ENCODE results near the gene KLC4. TPM values are rescaled to one million over a fixed set of nuclear protein-coding genes. Genes with fewer than 3 reads are reported as not detected.

Gene KLC4
- total RNA-seq, 1 donor from 2014 or later, result 36.1 TPM

DNA sequence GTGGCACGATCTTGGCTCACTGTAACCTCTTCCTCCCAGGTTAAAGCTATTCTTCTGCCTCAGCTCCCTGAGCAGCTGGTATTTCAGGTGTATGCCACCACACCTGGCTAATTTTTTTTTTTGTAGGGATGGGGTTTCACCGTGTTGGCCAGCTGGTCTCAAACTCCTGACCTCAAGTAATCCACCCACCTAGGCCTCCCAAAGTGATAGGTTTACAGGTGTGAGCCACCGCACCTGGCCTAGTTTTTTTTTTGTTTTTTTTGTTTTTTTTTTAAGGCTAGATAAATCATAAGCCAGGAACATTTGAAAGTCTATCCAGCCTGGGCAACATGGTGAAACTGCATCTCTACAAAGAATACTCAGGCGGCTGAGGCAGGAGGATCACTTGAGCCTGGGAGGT lies 27.1 kb upstream of the KLC4 start:
- Histone ChIP-seq H3K36me3 (peaks cover 47% of the 10 kb centered on the region), H3K27ac (replicated peaks) (no peak overlapping the region), H3K27me3 (ENCODE audit: low read depth) (no peaks in the 10 kb centered on the region), H3K4me3 (no peak overlapping the region), H3K9me3 (replicated peaks) (no peaks in the 10 kb centered on the region), H3K4me1 (peaks cover 21% of the 10 kb centered on the region)
- no peak for DNase-seq
- intact Hi-C loops (cut with micrococcal nuclease), result no loop called here
- TF ChIP-seq, protein P1, sequence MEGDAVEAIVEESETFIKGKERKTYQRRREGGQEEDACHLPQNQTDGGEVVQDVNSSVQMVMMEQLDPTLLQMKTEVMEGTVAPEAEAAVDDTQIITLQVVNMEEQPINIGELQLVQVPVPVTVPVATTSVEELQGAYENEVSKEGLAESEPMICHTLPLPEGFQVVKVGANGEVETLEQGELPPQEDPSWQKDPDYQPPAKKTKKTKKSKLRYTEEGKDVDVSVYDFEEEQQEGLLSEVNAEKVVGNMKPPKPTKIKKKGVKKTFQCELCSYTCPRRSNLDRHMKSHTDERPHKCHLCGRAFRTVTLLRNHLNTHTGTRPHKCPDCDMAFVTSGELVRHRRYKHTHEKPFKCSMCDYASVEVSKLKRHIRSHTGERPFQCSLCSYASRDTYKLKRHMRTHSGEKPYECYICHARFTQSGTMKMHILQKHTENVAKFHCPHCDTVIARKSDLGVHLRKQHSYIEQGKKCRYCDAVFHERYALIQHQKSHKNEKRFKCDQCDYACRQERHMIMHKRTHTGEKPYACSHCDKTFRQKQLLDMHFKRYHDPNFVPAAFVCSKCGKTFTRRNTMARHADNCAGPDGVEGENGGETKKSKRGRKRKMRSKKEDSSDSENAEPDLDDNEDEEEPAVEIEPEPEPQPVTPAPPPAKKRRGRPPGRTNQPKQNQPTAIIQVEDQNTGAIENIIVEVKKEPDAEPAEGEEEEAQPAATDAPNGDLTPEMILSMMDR (IDR thresholded peaks at IDR 0.05; ENCODE audit: borderline replicate concordance), result no peak

DNA sequence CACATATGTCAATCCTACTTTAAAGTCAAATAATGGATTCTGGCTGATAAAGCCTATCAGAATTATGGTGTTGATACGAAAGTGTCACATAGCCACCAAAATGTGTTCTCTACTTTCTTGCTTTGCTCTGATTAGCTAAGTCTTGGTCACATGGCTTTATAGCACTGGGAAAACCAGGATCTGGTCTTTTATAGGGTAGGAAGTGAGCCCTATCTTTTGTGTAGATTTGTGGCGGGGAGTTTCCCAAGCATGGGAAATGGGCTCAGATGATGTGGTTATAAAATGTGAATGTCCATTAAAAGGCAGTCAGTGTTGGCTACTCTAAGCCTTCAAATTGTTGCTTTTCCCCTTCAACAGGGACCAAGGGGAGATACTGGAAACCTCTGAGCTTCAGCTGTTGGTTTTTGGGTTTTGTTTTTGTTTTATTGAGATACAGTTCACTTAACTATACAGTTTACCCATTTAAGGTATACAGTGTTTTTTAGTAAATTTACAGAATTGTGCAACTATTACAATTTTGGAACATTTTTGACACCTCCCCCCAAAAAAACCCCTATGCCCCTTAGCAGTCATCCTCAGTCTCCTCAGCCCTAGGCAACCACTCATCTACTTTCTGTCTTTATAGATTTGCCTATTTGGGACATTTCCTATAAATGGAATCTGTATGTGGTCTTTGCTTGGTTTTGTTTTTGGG lies 25.8 kb upstream of the KLC4 start:
- intact Hi-C loops (cut with micrococcal nuclease), result no loop called here

DNA sequence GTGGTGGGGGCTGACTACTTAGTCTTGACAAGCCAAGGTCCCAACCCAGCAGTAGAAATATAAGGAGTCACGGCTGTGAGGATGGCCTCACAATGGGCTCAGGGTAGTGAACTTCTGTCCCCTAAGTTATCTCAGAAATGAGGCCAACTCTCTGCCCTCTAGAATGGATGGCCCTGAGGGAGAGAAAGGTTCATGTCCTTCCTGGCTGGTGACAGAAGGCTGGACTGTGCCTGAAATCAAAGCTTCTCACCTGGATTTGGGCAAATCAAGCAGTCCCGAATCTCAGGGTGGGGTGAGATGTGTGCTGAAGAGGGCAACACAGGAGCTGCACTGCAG lies 25.3 kb upstream of the KLC4 start:
- Histone ChIP-seq H3K27me3 (ENCODE audit: low read depth) (no peaks in the 10 kb centered on the region), H3K4me1 (peaks cover 27% of the 10 kb centered on the region), H3K4me3 (no peak overlapping the region), H3K9me3 (replicated peaks) (no peaks in the 10 kb centered on the region), H3K36me3 (peaks cover 49% of the 10 kb centered on the region), H3K27ac (replicated peaks) (no peak overlapping the region)
- TF ChIP-seq, protein P1 (IDR thresholded peaks at IDR 0.05; ENCODE audit: borderline replicate concordance), result no peak
- intact Hi-C loops (cut with micrococcal nuclease), result no loop called here
- no peak for DNase-seq

More for the DNA sequence above, 25.8 kb upstream of the KLC4 start:
- no peaks in the 10 kb centered on the region for H3K27me3 ChIP-seq (ENCODE audit: low read depth)
- TF ChIP-seq, protein P1 (IDR thresholded peaks at IDR 0.05; ENCODE audit: borderline replicate concordance), result no peak
- H3K9me3 ChIP-seq (replicated peaks), result no peaks in the 10 kb centered on the region
- H3K4me1 ChIP-seq, result peaks cover 27% of the 10 kb centered on the region
- H3K36me3 ChIP-seq, result peaks cover 49% of the 10 kb centered on the region
- H3K4me3 ChIP-seq, result no peak overlapping the region
- DNase-seq, result no peak
- H3K27ac ChIP-seq (replicated peaks), result no peak overlapping the region

DNA sequence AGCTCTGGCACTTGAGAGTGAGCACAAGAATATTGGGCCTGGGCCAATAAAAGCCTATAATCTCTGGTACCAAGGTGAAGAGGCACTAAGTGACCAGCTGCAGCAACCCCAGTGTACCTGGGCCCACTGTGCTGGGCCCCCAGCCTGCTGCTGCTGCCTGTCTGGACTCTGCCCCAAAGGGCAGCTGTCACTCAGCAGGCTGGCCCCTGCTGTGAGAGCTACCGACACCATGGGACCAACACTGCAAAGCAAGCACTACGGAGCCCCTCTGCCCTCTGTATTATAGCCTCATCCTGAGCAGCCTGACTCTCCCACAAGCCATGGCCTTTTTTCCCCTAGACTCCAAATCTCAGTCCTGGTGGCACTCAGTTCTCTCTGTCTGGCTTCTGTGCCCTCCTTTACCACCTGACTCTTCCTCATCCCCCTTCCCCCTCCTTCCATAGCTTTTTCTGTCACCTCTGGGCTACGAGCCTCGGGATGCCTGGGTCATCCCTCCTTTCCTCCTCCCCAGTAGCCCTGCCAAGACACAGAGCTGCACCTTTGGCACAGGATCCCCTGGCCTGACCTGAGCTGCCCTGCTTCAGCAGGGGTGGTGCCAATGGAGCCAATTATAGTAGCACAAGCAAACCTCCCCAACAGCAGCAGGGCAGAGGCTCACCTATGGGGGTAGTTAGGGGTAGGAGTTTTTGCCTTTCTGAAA lies 23.8 kb upstream of the KLC4 start:
- DNase-seq, result peak; percentile 73
- H3K4me1 ChIP-seq, result peaks cover 27% of the 10 kb centered on the region
- H3K27me3 ChIP-seq (ENCODE audit: low read depth), result no peaks in the 10 kb centered on the region
- no peak overlapping the region for H3K4me3 ChIP-seq
- intact Hi-C loops (cut with micrococcal nuclease), result no loop called here
- H3K9me3 ChIP-seq (replicated peaks), result no peaks in the 10 kb centered on the region
- peaks cover 42% of the 10 kb centered on the region for H3K36me3 ChIP-seq
- peak overlapping the region; percentile 83 for H3K27ac ChIP-seq (replicated peaks)
- TF ChIP-seq, protein P1 (IDR thresholded peaks at IDR 0.05; ENCODE audit: borderline replicate concordance), result peak; percentile 21

DNA sequence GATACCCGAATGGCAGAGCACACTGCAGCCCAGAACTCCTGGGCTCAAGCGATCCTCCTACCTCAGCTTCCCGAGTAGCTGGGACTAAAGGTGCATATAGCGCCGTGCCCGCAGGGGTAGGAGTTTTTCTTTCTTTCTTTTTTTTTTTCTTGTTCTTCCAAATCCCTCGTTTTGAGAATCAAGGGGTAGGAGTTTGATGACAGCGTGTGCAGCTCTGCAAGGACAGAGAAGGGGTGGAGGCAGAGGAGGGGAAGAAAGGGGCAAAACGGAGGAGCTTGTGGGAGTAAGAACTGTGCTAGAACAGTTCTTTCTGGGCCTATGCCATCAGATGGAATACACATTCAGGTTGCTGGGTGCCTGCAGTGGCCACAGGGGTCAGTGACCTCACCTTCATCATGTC lies 22.7 kb upstream of the KLC4 start:
- H3K9me3 ChIP-seq (replicated peaks), result no peaks in the 10 kb centered on the region
- H3K4me3 ChIP-seq, result no peak overlapping the region
- TF ChIP-seq, protein P1 (IDR thresholded peaks at IDR 0.05; ENCODE audit: borderline replicate concordance), result no peak
- intact Hi-C loops (cut with micrococcal nuclease), result no loop called here
- peak overlapping the region; percentile 83 for H3K27ac ChIP-seq (replicated peaks)
- DNase-seq, result no peak
- H3K4me1 ChIP-seq, result peaks cover 27% of the 10 kb centered on the region
- H3K36me3 ChIP-seq, result peaks cover 38% of the 10 kb centered on the region
- H3K27me3 ChIP-seq (ENCODE audit: low read depth), result no peaks in the 10 kb centered on the region

All from left ventricle myocardium inferior (tissue), 1 donor.